Endothelial cell of umbilical vein (primary cell): ENCODE measurements around the gene ZKSCAN1. TPM values are rescaled to one million over a fixed set of nuclear protein-coding genes. Genes with fewer than 3 reads are reported as not detected.

Experiments used
- BruUV-seq: library from RNA; stranded (reverse); fragments of 400-500 nt; replicated peaks from 2 replicates; lab custom pipeline; 2021; lab: Mats Ljungman, UMichigan
- CTCF ChIA-PET: fragments of 300-600, 350-600 bp; sonication (Branson Sonifier 250); formaldehyde crosslinking; loops from one replicate; lab custom pipeline; 2021; ENCODE audit warnings: antibody characterized with exemption, inconsistent platforms; lab: Charles Lee
- POLR2A ChIA-PET: fragments of 300-600, 350-600 bp; sonication (Branson Sonifier 250); formaldehyde crosslinking; loops from one replicate; lab custom pipeline; 2021; ENCODE audit warnings: antibody characterized with exemption, inconsistent platforms; lab: Charles Lee
- DNase-seq: peaks from one replicate; pipeline ENCODE4 v3.0.0-alpha.2; 2011; ENCODE audit warnings: low read depth, low spot score
- FAIRE-seq: peaks from 2 replicates; lab custom pipeline; 2011; peaks lifted over from hg19 to GRCh38; lab: Jason Lieb, UNC
- H2AFZ ChIP-seq: 2 replicates; pipeline ENCODE4 v1.6.0; 2012; ENCODE audit warnings: low read depth, low read length, control low read depth, inconsistent platforms
- H3K27ac ChIP-seq: 2 replicates; pipeline ENCODE4 v1.5.1; 2011; ENCODE audit warnings: low read depth, mild to moderate bottlenecking, control low read depth, low read length, moderate library complexity; ENCODE audit not compliant: insufficient read depth
- H3K27me3 ChIP-seq, 2 experiments: 2 replicates each; pipeline versions ENCODE4 v1.6.0 to v1.6.1; 2011; ENCODE audit warnings: low read length in 2 of 2, mixed read lengths in 1 of 2; ENCODE audit not compliant: control insufficient read depth in 2 of 2, insufficient read depth in 2 of 2
- H3K36me3 ChIP-seq, 2 experiments: 2 replicates in 1 of 2; 3 replicates in 1 of 2; pipeline ENCODE4 v1.5.1; 2011; ENCODE audit warnings: low read length in 2 of 2, mild to moderate bottlenecking in 1 of 2, moderate library complexity in 1 of 2; ENCODE audit not compliant: control insufficient read depth in 2 of 2, insufficient read depth in 2 of 2; ENCODE audit errors: extremely low read depth in 1 of 2
- H3K4me1 ChIP-seq: 3 replicates; pipeline ENCODE4 v1.5.1; 2011; ENCODE audit warnings: mild to moderate bottlenecking, low read length; ENCODE audit not compliant: control insufficient read depth, insufficient read depth; ENCODE audit errors: extremely low read depth
- H3K4me2 ChIP-seq: 2 replicates; pipeline ENCODE4 v1.6.1; 2011; ENCODE audit warnings: low read length, control low read depth, mixed read lengths; ENCODE audit not compliant: insufficient read depth
- H3K4me3 ChIP-seq, 3 experiments: fragments of 200-600 bp in 1 of 3; sonication (generic), shearing (Covaris generic) in 1 of 3; replicated peaks in 1 of 3; 2 replicates each; pipeline ENCODE4 v1.5.1; 2011 to 2016; ENCODE audit warnings: control low read depth in 3 of 3, low read length in 3 of 3, mild to moderate bottlenecking in 2 of 3, inconsistent platforms in 1 of 3, low read depth in 1 of 3, moderate library complexity in 1 of 3; ENCODE audit not compliant: insufficient read depth in 1 of 3
- H3K79me2 ChIP-seq: 2 replicates; pipeline ENCODE4 v1.6.0; 2012; ENCODE audit warnings: low read length, inconsistent platforms; ENCODE audit not compliant: control insufficient read depth, insufficient read depth
- H3K9ac ChIP-seq: replicated peaks from 2 replicates; pipeline ENCODE3; 2011; ENCODE audit warnings: low read length, control low read depth; ENCODE audit not compliant: insufficient read depth; ENCODE audit errors: extremely low read depth
- H3K9me1 ChIP-seq: replicated peaks from 3 replicates; pipeline ENCODE4 v1.6.0; 2011; ENCODE audit warnings: mild to moderate bottlenecking, low read length; ENCODE audit not compliant: control insufficient read depth, insufficient read depth; ENCODE audit errors: extremely low read depth
- H3K9me3 ChIP-seq: replicated peaks from 2 replicates; pipeline ENCODE4 v1.5.1; 2012; ENCODE audit warnings: low read length, inconsistent platforms; ENCODE audit not compliant: control insufficient read depth, insufficient read depth
- H4K20me1 ChIP-seq: replicated peaks from 2 replicates; pipeline ENCODE3; 2011; ENCODE audit warnings: mild to moderate bottlenecking, low read length; ENCODE audit not compliant: control insufficient read depth, insufficient read depth; ENCODE audit errors: extremely low read depth
- CTCF ChIP-seq, 2 donors: IDR thresholded peaks; 1 replicate in 1 of 2; 2 replicates in 1 of 2; pipeline ENCODE4 v1.5.1; 2011; ENCODE audit warnings: low read length in 2 of 2, mild to moderate bottlenecking in 2 of 2, moderate library complexity in 2 of 2, control low read depth in 1 of 2, inconsistent platforms in 1 of 2, low read depth in 1 of 2; ENCODE audit not compliant: insufficient read depth in 1 of 2; ENCODE audit errors: extremely low read depth in 1 of 2
- EZH2 ChIP-seq: IDR thresholded peaks from 2 replicates; pipeline ENCODE4 v1.6.1; 2012; ENCODE audit warnings: borderline replicate concordance, low read depth, mild to moderate bottlenecking, moderate library complexity, low read length, inconsistent platforms; ENCODE audit not compliant: severe bottlenecking
- FOS ChIP-seq: IDR thresholded peaks from 2 replicates; pipeline ENCODE4 v1.6.1; 2011; ENCODE audit warnings: mild to moderate bottlenecking, low read length, moderate library complexity, borderline replicate concordance; ENCODE audit not compliant: insufficient read depth
- GATA2 ChIP-seq: IDR thresholded peaks from 2 replicates; pipeline ENCODE4 v1.7.0; 2011; ENCODE audit warnings: low read depth, mild to moderate bottlenecking, moderate library complexity, mixed read lengths, low read length; ENCODE audit not compliant: insufficient read length, insufficient read depth
- JUN ChIP-seq: IDR thresholded peaks from 2 replicates; pipeline ENCODE4 v1.6.1; 2011; ENCODE audit warnings: borderline replicate concordance, low read depth; ENCODE audit not compliant: insufficient read length, insufficient read depth
- MAX ChIP-seq: IDR thresholded peaks from 2 replicates; pipeline ENCODE4 v1.6.1; 2011; ENCODE audit not compliant: insufficient read depth, insufficient read length
- MYC ChIP-seq: IDR thresholded peaks from one replicate; pipeline ENCODE4 v1.6.1; 2011; ENCODE audit warnings: mild to moderate bottlenecking, low read depth, low read length
- POLR2A ChIP-seq: IDR thresholded peaks from 2 replicates; pipeline ENCODE4 v1.6.1; 2012; ENCODE audit warnings: low read depth, mild to moderate bottlenecking, control low read depth, low read length
- POLR2AphosphoS5 ChIP-seq: IDR thresholded peaks from 2 replicates; pipeline ENCODE4 v1.6.1; 2012; ENCODE audit warnings: low read depth, mild to moderate bottlenecking, control low read depth, low read length, moderate library complexity; ENCODE audit not compliant: insufficient read depth
- dilution Hi-C: fragments of 300-500 bp; cut with MboI; formaldehyde crosslinking; loops from one replicate; pipeline ENCODE4 v1.15.0; 2019; ENCODE audit warnings: low sequenced_read_pairs; ENCODE audit not compliant: extremely low pct_ligation_motif_present
- intact Hi-C: fragments of 100-400 bp; cut with micrococcal nuclease; formaldehyde crosslinking; loops from one replicate; pipeline ENCODE4 v1.10.0; 2022
- polyA plus RNA-seq, 4 experiments: library from polyadenylated mRNA; depleted of rRNA in 3 of 4; stranded (reverse) in 3 of 4; unstranded in 1 of 4; fragments of >200 nt; gene quantifications; 2 replicates each; pipeline versions ENCODE4 v1.2.1 to v1.2.3, GENCODE V29; 2011 to 2012; ENCODE audit warnings: missing spikeins in 1 of 4
- total RNA-seq: library from RNA; stranded (reverse); gene quantifications from 2 replicates; pipeline ENCODE4 v1.2.3, GENCODE V29; 2021

The ZKSCAN1 gene
- total and polyA plus RNA-seq, 2 donors (not counting 3 experiments of a cell fraction or from before 2014, with no cell fraction given) = 12.3 to 57.8 TPM

GRCh38 chr7:100029596-100029995, 14.2 kb downstream of the ZKSCAN1 start:
- Histone ChIP-seq H3K79me2 (no peaks in the 10 kb centered on the region), H3K27ac (no peak overlapping the region), H3K9me1 (no peaks in the 10 kb centered on the region), H3K36me3 (peaks cover 23 to 40% of the 10 kb centered on the region in 2 experiments), H2AFZ (no peak overlapping the region), H3K4me2 (no peak overlapping the region), H3K27me3 (no peaks in the 10 kb centered on the region), H3K9ac (no peak overlapping the region), H3K9me3 (no peaks in the 10 kb centered on the region), H3K4me1 (peaks cover 4% of the 10 kb centered on the region), H4K20me1 (no peaks in the 10 kb centered on the region), H3K4me3 (no peak overlapping the region)
- BruUV-seq = no TSS peak
- dilution Hi-C loops (no loop called here), intact Hi-C loops (no loop called here)
- TF ChIP-seq JUN (no peak), FOS (no peak), GATA2 (no peak), EZH2 (no peak), MYC (no peak), MAX (no peak), POLR2A (no peak), CTCF (IDR thresholded peaks at IDR 0.05; ENCODE audit: extremely low read depth in 1 of 2, insufficient read depth in 1 of 2, low read depth in 1 of 2, low read length in 2 of 2) (no peak), POLR2AphosphoS5 (no peak)
- ChIA-PET POLR2A (interaction anchor here (0.5 kb wide), 1 partner anchor 595 kb away, joined by 3 read pairs; no protein-coding TSS in a partner anchor), CTCF (interaction anchor here (0.7 to 1.3 kb wide), 4 partner anchors 9 to 36 kb away, joined by 3 to 5 read pairs (median 4); partner anchors contain the start of gene ZSCAN21)
- DNase-seq (no peak), FAIRE-seq (no peak)
